ENCODE results near the gene TTC38. TPM values are rescaled to one million over a fixed set of nuclear protein-coding genes. Genes with fewer than 3 reads are reported as not detected.

The TTC38 gene
- 41.3 TPM for total RNA-seq
- polyA plus RNA-seq (ENCODE audit: insufficient read depth, low read depth, low replicate concordance), result 100 TPM
- long read RNA-seq, donor 1, transcript TTC38-201 (14 exons, 2,610 nt), result major isoform, 5 of 5 reads
- long read RNA-seq, donor 1, partial matches to known transcripts, result 0 of 5 reads
- long read RNA-seq, donor 1, other reads (novel, unspliced or antisense), result 0 of 5 reads
- long read RNA-seq, donor 2, transcript TTC38-201 (14 exons, 2,610 nt), result major isoform, 11 of 22 reads
- long read RNA-seq, donor 2, partial matches to known transcripts, result 11 of 22 reads
- long read RNA-seq, donor 2, other reads (novel, unspliced or antisense), result 0 of 22 reads
- long read RNA-seq, donor 3, transcript TTC38-201 (14 exons, 2,610 nt), result major isoform, 8 of 23 reads
- long read RNA-seq, donor 3, partial matches to known transcripts, result 15 of 23 reads
- long read RNA-seq, donor 3, other reads (novel, unspliced or antisense), result 0 of 23 reads
- long read RNA-seq, donor 4, transcript TTC38-201 (14 exons, 2,610 nt), result major isoform, 10 of 49 reads
- long read RNA-seq, donor 4, partial matches to known transcripts, result 39 of 49 reads
- long read RNA-seq, donor 4, other reads (novel, unspliced or antisense), result 0 of 49 reads
- long read RNA-seq, donor 5, result 0 reads
- long read RNA-seq, donor 6, partial matches to known transcripts, result 0 of 3 reads
- long read RNA-seq, donor 6, other reads (novel, unspliced or antisense), result 0 of 3 reads
- long read RNA-seq, donor 7, transcript TTC38-201 (14 exons, 2,610 nt), result major isoform, 15 of 33 reads
- long read RNA-seq, donor 7, partial matches to known transcripts, result 1 of 33 reads
- long read RNA-seq, donor 7, other reads (novel, unspliced or antisense), result 17 of 33 reads
- long read RNA-seq, donor 8, transcript TTC38-201 (14 exons, 2,610 nt), result major isoform, 5 of 5 reads
- long read RNA-seq, donor 8, partial matches to known transcripts, result 0 of 5 reads
- long read RNA-seq, donor 8, other reads (novel, unspliced or antisense), result 0 of 5 reads
- long read RNA-seq, donor 9, partial matches to known transcripts, result 6 of 6 reads
- long read RNA-seq, donor 9, other reads (novel, unspliced or antisense), result 0 of 6 reads
- long read RNA-seq, donor 10, partial matches to known transcripts, result 5 of 7 reads
- long read RNA-seq, donor 10, other reads (novel, unspliced or antisense), result 0 of 7 reads

- Histone ChIP-seq H3K9me3 (ENCODE audit: control insufficient read depth in 2 of 3, insufficient read depth in 1 of 3, low read length in 3 of 3) (no peaks in the 10 kb centered on the region), H3K9ac (ENCODE audit: low read length in 3 of 3) (peak within 1 kb of the TSS; percentile 48 to 89 (median 85)), H3K4me3 (ENCODE audit: low read length in 3 of 3) (peak within 1 kb of the TSS; percentile 66 to 97 (median 96)), H3K36me3 (ENCODE audit: control insufficient read depth in 2 of 3, insufficient read depth in 3 of 3, low read length in 3 of 3) (peaks cover 0 to 19% (median 7%) of the 10 kb centered on the region in 3 donors), H3K4me1 (ENCODE audit: control insufficient read depth in 2 of 3, insufficient read depth in 2 of 3, low read depth in 1 of 3, low read length in 3 of 3) (peaks cover 0 to 14% (median 10%) of the 10 kb centered on the region in 3 donors), H3K27me3 (ENCODE audit: control insufficient read depth, insufficient read depth, low read length) (no peaks in the 10 kb centered on the region), H3K27ac (ENCODE audit: low read depth in 2 of 2, low read length in 2 of 2) (peak within 1 kb of the TSS; percentile 90 to 92)
- DNase-seq (peak; percentile 88 to 96 (median 94)), FAIRE-seq (peak; percentile 29)
- TF ChIP-seq CTCF (IDR thresholded peaks at IDR 0.05; ENCODE audit: borderline replicate concordance, extremely low read depth, insufficient read depth), result no peak
- intact Hi-C loops (cut with DNase I), result no loop called here
These were observed at the start of gene TTC38 for GRCh38 chr22:46267431-46268279. TSS of gene TTC38 (plus strand) at chr22:46268008. CDS start at chr22:46268040, 32 bp downstream.

GRCh38 chr22:46219636-46220035 is 48.2 kb upstream of the TTC38 start:
- intact Hi-C loops (cut with DNase I), result no loop called here
- Histone ChIP-seq H3K27me3 (ENCODE audit: control insufficient read depth, insufficient read depth, low read length) (no peaks in the 10 kb centered on the region), H3K27ac (ENCODE audit: low read depth in 2 of 2, low read length in 2 of 2) (no peak overlapping the region), H3K4me1 (ENCODE audit: control insufficient read depth in 2 of 3, insufficient read depth in 2 of 3, low read depth in 1 of 3, low read length in 3 of 3) (no peaks in the 10 kb centered on the region), H3K4me3 (ENCODE audit: low read length in 3 of 3) (no peak overlapping the region), H3K9ac (ENCODE audit: low read length in 3 of 3) (no peak overlapping the region), H3K9me3 (ENCODE audit: control insufficient read depth in 2 of 3, insufficient read depth in 1 of 3, low read length in 3 of 3) (no peaks in the 10 kb centered on the region), H3K36me3 (ENCODE audit: control insufficient read depth in 2 of 3, insufficient read depth in 3 of 3, low read length in 3 of 3) (peaks cover 5 to 54% (median 28%) of the 10 kb centered on the region in 3 donors)
- DNase-seq (no peak), FAIRE-seq (no peak)
- TF ChIP-seq CTCF (IDR thresholded peaks at IDR 0.05; ENCODE audit: borderline replicate concordance, extremely low read depth, insufficient read depth), result no peak

GRCh38 chr22:46220921-46221320 is 46.9 kb upstream of the TTC38 start:
- peaks cover 12 to 63% (median 33%) of the 10 kb centered on the region in 3 donors for H3K36me3 ChIP-seq (ENCODE audit: control insufficient read depth in 2 of 3, insufficient read depth in 3 of 3, low read length in 3 of 3)
- no peak overlapping the region for H3K27ac ChIP-seq (ENCODE audit: low read depth in 2 of 2, low read length in 2 of 2)

More at GRCh38 chr22:46220921-46221320, 46.9 kb upstream of the TTC38 start:
- no peak overlapping the region for H3K4me3 ChIP-seq (ENCODE audit: low read length in 3 of 3)
- FAIRE-seq (no peak), DNase-seq (no peak)
- H3K9ac ChIP-seq (ENCODE audit: low read length in 3 of 3), result no peak overlapping the region
- no peaks in the 10 kb centered on the region for H3K4me1 ChIP-seq (ENCODE audit: control insufficient read depth in 2 of 3, insufficient read depth in 2 of 3, low read depth in 1 of 3, low read length in 3 of 3)
- no peak for TF ChIP-seq CTCF (IDR thresholded peaks at IDR 0.05; ENCODE audit: borderline replicate concordance, extremely low read depth, insufficient read depth)
- intact Hi-C loops (cut with DNase I), result no loop called here
- H3K27me3 ChIP-seq (ENCODE audit: control insufficient read depth, insufficient read depth, low read length), result no peaks in the 10 kb centered on the region
- H3K9me3 ChIP-seq (ENCODE audit: control insufficient read depth in 2 of 3, insufficient read depth in 1 of 3, low read length in 3 of 3), result no peaks in the 10 kb centered on the region
